GM19240 (cell line): ENCODE results near the gene ARL3.
"Not testable (repeated sequence)": the region's sequence is repeated elsewhere in the genome, so short reads cannot be mapped to it uniquely, and the experiment has no call there.

Source experiments
- DNase-seq: peaks from one replicate; pipeline ENCODE4 v3.0.0; 2011; ENCODE audit warnings: low spot score; ENCODE audit not compliant: insufficient read length

ARL3 gene, protein sequence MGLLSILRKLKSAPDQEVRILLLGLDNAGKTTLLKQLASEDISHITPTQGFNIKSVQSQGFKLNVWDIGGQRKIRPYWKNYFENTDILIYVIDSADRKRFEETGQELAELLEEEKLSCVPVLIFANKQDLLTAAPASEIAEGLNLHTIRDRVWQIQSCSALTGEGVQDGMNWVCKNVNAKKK

DNA sequence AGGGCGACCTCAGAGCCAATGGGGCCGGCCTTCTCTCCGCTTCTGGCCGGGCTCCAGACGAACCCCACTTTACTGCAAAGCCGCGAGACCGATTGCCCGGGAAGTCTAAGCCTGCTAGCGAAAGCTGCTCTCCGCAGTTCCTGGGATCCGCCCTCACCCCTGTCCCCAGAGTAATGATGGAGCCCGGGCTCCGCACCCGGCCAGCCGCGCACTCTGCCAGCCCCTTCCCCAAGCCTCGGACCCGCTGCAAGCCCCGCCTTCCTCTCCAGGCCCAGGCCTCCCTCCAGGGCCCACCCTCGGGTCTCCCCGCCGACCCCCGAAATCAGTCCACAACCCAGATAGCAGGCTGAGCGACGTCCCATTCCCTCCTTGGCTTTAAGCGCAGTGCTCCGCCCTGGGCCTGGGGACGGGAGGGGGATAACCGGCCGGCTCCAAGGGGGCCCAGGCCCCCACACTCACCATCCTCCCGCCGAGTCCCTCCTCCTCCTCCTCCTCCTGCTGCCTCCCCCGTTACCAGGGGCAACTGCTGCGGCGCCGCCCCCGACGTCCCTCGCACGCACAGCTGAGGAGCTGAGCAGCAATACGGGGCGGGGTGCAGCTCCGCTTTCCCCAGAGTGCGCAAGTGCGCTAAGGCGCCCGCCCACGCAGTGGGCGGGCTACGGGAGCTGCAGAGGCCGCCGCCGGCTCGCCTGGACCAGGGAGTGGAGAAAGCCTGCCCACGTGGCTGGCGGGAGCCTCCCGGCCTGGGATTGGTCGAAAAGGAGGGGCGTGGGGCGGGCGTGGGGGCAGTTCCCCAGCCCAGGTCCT, at the start of gene ARL3:
Gene ARL3, minus strand, starts transcription at position 584 of the 807 bp plus-strand sequence. Its CDS starts 122 bp downstream, at position 462.
- peak; percentile 92 for DNase-seq

DNA sequence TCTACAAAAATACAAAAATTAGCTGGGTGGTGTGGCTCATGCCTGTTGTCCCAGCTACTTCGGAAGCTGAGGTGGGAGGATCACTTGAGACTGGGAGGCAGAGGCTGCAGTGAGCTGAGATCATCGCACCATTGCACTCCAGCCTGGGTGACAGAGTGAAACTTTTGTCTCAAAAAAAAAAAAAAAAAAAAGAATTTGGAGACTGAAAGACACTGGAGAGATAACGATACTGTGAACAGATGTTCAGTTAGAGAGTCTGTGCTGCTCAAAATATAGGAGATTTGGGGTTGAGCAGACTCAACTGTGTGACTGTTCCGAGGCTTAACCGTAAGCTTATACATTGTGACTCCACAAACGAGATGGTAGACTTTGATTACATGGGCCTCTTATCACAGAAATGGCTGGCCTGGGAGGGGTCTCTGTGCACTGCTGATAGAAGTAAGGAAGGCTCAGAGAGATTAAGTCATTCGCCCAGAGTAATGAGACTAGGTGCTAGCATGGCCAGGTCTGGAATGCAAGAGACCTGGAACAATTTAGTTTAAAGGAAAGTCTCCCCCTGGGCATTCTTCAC, 48.9 kb upstream of the ARL3 start:
- DNase-seq, result no peak

DNA sequence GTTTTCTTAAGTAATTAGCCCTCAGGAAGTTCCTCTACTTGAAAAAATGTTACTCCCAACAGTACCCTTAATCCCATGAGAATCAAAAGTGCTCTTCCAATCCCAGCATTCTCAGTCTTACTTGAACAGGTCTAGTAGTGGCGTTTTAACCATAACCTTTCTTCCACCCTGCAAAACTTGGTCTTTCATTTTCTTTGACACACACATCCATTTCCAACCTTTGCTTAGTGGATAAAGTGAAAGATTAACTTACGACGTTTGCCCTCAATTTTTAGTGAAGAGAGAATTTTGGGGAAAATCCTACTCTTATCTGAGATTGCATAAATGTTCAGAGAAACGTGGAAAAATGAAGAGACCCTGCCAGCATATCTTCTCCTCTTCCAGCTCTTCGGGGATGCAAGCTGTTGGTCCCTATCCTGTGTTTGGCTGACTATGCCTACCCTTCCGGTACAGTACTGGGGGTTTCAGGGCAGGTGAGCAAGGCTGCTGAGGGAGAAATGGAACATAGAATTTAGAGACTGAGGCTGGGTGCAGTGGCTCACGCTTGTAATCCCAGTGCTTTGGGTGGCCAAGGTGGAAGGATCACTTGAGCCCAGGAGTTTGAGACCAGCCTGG, 48.3 kb upstream of the ARL3 start:
- DNase-seq, result no peak

DNA sequence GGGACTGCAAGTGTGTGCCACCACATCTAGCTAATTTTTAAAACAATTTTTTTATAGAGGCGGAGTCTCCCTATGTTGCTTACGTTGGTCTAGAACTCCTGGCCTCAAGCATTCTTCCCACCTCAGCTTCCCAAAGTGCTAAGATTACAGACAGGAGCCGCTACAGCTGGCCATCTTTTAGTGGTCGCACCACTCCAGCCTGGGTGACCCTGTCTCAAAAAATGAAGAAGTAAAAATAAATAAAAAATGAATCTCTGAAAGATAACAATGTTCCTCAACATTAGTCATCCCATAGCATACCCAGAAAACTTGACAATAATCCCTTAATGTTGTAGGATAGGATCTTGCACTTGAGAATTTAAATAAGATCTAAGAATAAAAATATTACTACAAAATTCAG, 47.8 kb upstream of the ARL3 start:
- DNase-seq, result no peak

DNA sequence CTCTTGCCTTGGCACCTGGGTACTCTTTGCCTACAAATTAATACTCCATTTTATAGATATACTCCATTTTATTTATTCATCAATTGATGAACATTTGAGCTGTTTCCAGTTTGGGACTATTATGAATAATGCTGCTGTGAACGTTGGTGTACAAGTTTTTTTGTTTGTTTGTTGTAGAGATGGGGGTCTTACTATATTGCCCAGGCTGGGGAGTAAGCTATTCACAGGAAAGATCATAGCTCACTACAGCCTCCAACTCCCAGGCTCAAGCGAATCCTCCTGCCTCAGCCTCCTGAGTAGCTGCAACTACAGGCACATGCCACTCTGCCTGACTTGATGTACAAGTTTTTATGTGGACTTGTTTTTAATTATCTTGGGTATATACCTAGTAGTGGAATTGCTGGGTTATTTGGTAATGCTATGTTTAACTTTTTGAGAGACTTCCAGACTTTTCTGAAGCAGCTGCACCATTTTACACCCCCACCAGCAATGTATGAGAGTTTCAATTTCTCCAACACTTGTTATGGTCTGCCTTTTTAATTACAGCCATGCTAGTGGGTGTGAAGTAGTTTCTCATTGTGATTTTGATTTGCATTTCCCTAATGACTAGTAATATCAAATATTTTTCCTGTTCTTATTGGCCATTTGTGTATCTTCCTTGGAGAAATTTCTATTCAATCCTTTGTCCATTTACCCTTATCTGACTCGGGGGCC, 45.5 kb upstream of the ARL3 start:
- DNase-seq, result no peak

DNA sequence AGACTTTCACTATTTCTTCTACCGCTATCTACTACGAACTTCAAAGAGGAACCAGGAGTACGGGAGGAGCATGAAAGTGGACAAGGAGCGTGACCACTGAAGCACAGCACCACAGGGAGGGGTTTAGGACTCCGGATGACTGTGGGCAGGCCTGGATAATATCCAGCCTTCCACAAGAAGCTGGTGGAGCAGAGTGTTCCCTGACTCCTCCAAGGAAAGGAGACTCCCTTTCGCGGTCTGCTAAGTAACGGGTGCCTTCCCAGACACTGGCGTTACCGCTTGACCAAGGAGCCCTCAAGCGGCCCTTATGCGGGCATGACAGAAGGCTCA, 44.7 kb upstream of the ARL3 start:
- DNase-seq, result not testable (repeated sequence)

DNA sequence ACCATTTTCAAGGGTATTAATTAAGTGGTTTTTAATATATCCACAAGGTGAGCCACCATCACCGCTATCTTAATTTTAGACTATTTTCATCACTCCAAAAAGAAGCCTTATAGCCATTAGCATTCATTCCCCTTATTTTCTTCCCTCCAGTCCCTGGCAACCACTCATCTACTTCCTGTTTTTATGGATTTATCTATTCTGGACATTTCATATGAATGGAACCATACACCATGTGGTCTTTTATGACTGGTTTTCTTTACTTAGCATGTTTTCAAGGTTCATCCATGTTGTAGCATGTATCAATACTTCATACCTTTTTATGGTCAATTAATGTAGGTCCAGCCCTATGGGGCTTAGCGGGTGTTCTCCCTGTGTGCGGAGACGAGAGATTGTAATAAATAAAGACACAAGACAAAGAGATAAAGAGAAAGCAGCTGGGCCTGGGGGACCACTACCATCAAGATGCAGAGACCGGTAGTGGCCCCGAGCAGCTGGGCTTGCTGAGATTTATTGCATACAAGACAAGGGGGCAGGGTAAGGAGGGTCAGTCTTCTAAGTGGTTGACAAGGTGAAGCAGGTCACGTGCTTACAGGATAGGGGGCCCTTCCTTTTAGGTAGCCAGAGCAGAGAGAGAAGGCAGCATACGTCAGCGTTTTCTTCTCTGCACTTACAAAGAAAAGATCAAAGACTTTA, 44.2 kb upstream of the ARL3 start:
- no peak for DNase-seq

DNA sequence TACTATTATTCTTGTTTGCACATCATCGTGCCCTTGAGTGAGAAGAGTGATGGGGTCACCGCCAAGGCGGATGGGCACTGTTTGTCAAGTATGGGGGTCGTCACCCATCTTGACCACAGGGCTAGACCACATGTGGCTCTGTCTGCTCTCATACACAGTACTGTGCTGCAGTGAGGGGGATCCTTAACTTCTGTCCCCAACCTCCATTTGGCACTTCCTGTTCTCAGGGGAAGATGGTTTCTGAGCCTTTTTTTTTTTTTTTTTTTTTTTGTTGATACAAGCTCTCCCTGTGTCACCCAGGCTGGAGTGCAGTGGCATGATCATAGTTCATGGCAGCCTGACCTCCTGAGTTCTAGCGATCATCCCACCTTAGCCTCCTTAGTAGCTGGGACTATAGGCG, 43.1 kb upstream of the ARL3 start:
- DNase-seq, result no peak

DNA sequence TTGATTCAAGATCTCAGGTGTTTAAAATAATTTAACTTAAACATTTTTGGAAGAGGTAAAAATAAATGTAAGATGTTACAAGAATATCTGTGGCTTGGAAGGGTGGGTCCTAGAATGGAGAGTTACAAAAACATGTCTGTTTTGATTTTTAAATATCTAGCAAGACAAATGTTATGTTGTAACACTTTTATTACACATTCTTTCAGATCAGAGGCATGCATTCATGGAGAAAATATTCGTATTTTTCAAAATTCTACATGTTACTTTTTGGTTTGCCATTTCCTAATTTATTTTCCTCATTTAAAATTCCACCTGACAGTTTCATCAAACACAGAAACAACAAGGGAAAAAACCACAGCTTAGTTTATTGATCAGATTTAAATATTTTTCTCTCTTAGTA, 39.5 kb upstream of the ARL3 start:
- no peak for DNase-seq

DNA sequence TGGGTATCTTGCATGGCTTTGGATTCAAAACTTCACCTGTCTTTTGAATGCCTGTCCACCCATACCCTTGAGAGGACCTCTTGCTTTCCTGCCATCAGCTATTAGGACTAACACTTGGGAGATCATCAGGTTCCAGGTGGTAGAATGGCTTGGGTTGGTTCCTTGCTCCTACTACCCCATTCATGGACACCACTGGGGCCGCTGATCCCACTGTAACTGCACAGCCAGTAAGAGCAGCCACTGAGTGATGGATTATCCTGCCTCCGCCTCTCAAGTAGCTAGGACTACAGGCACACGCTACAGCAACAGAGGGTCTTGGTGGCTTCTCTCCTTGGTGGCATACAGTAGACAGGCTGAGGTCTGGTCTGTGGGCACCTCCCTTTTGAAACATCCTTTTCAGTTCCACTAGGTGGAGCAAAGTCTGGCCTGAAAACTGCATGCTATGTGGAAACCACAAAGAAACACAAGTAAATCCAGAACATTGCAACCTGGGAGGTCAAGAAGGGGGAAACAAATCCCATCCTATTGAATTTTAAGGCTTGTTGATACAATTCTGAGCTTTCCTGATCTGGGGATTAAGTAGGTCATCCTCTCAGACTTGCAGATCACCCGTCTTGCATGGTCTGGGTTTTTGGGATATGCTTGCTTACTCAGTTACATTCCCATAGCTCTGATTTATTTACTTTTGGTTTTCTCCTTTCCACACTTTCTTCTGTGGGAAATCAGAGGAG, 38.9 kb upstream of the ARL3 start:
- DNase-seq, result peak; percentile 17

DNA sequence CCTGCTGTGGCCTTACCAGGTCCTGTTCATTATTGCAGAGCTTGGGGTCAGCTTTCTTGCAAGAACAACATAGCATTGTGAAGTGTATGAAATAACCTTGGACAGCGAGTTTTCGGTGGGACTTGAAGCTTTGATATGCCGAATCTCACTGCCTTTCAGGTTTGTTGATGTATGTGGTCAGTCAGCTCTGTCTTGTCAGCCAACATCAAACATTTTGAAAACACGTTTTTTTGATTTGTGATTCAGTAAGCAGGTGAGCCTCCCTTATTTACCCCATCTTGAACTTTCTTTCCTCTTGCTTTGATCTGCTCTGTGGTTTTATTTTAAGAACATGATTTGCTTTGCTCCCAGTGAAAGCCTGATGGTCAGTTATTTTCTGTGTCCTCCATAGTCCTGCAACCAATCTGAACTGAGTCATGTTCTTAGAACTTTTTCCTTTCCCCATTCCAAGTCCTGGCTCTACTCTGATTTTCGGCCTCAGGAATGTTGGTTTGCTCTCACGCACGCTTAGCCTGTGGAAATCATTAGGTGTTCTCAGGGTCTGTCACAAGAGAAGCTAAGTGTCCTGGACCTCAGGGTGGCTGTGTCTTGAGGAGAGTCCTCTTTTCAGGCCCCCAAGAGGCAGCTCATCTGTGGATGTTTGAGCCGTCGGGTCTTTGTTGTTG, 38.2 kb upstream of the ARL3 start:
- no peak for DNase-seq

DNA sequence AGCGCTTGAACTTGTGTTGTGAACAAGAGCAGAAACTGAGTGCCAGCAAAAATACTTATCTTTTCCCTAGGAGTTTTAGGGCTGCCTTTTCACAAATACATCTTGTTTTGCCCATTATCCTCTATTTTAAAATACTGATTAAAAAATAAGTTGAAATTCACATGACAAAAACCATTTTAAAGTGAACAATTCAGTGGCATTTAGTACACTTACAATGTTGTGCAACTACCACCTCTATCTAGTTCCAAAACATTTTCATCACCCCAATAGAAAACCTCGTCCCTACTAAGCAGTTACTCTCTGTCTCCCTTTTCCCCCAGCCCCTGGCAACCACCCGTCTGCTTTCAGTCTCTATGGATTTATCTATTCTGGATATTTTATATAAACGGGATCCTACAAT, 31.0 kb upstream of the ARL3 start:
- DNase-seq, result no peak

DNA sequence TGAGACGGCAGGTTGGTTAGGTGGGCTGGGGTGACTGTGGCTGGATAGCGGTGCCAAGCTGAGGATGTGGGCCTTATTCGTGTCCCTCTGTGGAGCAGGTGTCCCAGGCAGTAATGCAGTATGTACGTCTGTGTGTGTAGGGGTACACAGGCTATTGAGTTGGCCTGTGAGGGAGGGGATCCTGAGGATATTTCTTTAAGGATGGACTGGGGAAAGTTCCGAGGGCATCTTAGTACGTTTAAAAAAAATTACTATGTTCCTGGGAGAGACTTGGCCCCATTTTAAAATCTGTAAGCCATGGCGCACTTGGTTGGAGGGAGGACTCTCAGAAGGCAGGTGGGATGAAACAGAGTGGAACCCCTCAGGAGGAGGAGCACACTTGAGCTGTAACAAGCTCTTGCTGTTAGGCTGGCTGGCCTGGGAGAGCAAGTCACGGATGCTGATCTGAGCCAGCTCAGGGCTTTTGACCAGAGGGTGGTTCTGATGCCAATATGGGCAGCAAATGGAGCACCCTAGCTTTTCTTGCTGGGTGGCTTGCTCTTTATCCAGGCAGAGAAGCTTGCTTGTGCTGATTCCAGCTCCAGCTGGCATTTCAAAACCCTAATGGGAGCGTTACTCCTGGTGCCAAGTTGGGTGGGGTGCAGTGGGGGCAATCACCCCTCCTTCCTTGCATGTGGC, 30.3 kb upstream of the ARL3 start:
- no peak for DNase-seq

DNA sequence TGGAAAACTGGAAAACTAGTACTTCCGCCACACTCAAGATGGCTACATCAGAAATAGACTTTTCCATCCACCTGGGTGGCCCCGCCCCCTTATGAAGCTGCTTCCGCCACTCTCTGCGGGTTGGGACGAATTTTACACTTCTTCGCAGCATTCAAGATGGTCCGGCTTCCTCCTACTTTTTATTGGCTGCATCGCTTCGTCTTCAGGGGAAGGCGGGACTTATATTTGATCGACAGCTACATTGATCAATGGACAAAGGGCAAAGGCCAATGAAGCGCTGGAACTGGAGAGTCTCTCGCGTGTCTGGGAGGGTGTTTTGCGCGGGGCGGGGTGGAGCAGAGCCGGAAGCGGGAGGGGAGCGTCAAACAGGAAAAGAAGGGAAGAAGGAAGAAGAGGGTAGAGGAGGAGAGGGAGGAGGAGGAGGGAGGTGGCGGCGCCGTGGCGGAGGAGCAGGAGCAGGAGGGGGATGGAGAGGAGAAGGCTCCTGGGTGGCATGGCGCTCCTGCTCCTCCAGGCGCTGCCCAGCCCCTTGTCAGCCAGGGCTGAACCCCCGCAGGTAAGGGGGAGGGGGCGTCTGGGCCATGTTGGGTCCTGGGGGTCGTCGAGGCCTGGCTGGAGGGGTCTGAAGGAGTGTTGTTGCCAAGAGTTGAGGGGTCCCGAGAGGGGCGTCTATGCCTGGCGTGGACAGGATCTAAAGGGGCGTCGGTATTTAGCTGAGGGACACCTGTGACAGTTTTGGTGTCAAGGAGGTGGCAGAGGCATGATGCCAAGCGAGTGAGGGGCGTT, 29.6 kb upstream of the ARL3 start, which contains the start of gene WBP1L:
Gene WBP1L, plus strand, starts transcription at position 361 of the 786 bp plus-strand sequence. Its CDS starts 106 bp downstream, at position 467.
- peak; percentile 94 for DNase-seq

DNA sequence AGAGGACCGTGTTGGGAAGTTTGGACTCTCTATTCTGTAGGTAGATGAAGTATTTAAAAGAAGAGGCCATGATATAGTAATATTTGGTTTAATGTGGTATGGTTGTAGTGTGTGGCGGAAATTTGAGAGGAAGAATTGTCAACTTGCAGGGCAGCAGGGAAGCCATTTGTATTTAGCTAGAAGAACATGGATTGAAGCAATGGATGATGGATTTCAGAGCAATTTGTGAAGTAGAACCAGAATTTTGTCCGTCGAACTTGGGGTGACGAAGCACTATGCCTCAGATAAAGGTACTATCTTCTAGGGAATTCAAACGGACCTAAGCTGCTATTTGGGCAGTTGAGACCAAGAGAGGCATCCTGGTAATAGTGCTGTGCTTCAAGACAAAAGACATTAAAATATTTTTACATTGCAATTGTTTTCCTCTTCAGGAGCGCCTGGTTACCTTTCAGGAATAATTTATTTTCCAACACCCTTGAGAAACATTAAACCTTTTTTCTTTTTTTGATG, 28.9 kb upstream of the ARL3 start:
- DNase-seq, result no peak

DNA sequence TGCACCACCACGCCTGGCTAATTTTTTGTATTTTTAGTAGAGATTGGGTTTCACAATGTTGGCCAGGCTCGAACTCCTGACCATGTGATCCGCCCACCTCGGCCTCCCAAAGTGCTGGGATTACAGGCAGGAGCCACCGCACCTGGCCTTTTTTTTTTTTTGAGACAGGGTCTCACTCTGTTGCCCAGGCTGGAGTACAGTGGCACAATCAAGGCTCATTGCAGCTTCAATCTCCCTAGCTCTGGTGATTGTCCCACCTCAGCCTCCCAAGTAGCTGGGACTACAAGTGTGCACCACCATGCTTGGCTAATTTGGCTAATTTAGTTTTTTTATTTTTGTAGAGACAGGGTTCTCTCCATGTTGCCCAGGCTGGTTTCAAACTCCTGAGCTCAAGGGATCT, 28.1 kb upstream of the ARL3 start:
- DNase-seq, result not testable (repeated sequence)

DNA sequence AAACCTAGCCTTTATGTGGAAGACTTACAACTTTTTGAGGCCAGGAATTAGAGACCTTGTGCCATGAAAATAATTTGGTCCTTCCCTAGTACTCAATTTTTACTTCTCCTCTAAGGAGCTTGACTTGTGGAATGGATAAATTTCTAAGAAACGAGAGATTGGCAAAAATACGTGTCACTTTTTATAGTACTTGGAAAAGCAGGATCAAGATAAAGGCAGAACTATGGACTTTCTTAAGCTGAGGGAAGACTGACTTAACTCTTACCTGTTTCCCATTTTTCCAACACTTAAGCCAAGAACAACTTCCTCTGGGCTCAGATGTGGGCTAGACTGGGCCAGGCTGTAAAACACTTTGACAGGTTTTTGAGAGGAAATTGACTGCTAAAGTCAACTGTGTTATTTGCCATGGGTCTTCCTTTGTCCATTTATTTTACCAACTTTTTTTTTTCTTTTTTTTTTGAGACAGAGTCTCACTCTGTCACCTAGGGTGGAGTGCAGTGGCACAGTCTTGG, 27.6 kb upstream of the ARL3 start:
- no peak for DNase-seq

DNA sequence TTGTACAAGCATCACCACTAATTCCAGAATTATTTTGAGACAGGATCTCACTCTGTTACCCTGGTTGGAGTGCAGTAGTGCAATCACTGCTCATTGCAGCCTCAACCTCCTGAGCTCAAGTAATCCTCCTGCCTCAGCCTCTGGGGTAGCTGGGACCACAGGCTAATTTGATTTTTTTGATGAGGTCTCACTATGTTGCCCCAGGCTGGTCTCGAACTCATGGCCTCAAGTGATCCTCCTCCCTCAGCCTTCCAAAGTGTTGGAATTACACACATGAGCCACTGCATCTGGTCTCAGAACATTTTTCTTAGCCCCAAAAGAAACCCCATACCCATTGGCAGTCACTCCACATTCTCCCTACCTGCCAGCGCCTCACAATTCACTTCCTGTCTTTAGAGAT, 26.0 kb upstream of the ARL3 start:
- DNase-seq, result no peak
